Measurements from ENCODE around the gene PCLO.
"Not testable (repeated sequence)": the region's sequence is repeated elsewhere in the genome, so short reads cannot be mapped to it uniquely, and the experiment has no call there.

Gene PCLO

DNA sequence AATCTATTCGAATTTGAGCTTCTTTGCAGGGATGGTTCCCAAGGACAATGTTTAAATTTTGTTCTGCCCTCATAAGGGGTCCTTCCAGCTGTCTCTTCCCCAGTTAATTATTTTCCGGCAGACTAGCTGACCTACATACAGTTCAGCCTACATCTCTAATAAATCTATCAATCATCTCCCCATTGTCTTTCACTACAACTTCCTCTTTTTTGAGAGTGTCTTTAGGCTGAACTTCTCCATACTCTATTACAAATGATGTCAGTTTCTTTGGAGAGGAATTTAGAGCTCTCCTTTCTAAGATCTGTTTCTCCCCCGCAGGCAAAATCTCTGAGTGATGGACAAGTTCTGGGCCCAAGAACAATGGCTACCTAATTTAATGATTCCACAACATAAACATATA lies 122.2 kb downstream of the PCLO start:
- no peak for DNase-seq (ENCODE audit: low read depth in 2 of 2)

DNA sequence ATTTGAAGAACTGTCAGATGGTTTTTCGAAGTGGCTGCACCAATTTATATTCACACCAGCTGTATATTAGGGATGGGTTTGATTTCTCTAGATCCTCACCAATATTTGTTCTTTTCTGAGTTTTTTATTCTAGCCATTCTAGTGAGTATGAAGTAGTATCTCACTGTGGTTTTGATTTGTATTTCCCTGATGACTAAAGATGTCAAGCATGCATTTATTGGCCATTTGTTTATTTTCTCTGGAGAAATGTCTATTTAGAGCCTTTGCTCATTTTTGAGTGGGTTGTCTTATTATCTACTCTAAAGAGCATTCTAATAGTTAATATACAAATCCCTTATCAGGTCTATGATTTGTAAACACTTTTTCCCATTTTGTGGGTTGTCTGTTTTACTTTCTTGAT lies 123.9 kb downstream of the PCLO start:
- no peak for DNase-seq (ENCODE audit: low read depth in 2 of 2)

DNA sequence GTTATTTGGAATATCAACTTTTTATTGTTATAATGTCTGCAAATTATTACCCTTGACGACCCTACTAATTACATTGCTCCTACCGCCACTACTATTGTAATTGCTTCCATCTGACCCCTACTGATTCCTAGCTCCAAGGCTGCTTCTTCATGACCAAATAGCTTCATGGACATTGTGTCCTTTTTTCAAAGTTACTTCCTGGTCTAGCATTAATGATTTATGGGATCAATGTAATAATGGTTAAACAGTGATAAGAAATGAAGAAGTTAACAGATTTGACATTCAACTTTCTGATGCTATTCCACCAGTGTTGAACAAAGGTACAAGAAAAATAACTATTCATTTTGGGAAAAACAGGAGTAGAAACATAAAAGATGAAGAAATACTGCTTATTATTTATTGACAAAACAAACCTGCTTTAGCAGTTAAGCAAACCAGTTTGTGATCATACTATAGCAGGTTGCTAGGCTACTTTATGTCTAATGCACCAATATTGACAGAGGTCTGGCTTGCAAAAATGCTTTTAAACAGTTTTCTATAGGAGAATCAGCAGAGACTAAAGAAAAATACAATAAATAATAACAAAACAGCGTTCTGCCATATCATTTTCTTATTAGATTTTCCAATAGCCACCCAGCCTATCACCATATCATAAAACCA lies 125.8 kb downstream of the PCLO start:
- no peak for DNase-seq (ENCODE audit: low read depth in 2 of 2)

DNA sequence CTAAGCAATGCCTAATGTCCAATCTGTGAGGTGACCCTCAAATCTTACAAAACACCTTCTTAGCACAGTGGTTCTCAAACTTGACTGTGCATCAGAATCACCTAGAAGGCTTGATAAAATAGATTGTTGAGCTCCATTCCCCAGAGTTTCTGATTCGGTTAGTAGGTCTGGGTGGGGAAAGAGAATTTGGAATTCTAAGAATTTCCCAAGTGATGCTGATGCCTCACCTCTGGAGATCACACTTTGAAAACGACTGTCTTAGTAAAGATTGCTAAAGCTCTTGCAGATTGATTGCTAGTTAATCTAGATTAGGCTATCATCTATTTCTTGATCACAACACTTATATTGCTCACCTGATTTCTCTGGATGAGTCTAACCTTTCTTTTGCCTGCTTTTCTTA lies 126.6 kb downstream of the PCLO start:
- DNase-seq (ENCODE audit: low read depth in 2 of 2): no peak

DNA sequence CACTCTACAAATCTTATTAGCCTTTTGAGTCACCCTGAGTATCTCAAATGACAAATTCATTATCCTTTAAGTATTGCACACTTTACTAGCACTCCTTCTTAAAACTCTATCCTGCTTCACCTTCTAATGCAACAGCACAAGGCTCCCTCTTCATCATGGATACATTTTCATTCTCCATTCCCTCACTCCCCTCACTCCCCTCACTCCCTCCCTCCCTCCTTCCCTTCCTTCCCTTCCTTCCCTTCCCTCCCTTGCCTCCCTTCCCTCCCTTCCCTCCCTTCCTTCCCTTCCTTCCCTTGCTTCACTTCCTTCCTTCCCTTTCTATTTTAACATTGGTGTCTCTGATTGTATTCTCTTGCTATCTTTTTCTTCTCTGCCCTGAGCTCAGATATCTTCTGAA lies 130.5 kb downstream of the PCLO start:
- no peak for DNase-seq (ENCODE audit: low read depth in 2 of 2)

DNA sequence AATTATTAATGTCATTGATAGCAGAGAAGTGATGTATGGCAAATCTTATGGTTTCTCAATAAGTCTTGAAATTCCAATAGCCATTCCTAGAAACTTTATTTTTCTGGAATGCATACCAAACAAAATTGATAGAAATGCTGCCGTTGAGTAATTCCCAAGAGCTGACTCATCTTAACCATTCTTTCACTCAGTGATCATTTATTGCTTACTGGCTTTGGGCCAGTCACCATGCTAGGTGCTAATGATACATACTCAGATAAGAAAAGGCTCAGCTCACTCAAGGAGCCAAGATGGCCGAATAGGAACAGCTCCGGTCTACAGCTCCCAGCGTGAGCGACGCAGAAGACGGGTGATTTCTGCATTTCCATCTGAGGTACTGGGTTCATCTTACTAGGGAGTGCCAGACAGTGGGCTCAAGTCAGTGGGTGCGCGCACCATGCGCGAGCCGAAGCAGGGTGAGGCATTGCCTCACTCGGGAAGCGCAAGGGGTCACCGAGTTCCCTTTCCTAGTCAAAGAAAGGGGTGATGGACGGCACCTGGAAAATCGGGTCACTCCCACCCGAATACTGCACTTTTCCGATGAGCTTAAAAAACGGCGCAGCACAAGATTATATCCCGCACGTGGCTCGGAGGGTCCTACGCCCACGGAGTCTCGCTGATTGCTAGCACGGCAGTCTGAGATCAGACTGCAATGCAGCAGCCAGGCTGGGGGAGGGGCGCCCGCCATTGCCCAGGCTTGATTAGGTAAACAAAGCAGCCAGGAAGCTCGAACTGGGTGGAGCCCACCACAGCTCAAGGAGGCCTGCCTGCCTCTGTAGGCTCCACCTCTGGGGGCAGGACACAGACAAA lies 138.6 kb downstream of the PCLO start:
- DNase-seq (ENCODE audit: low read depth in 2 of 2): not testable (repeated sequence)

DNA sequence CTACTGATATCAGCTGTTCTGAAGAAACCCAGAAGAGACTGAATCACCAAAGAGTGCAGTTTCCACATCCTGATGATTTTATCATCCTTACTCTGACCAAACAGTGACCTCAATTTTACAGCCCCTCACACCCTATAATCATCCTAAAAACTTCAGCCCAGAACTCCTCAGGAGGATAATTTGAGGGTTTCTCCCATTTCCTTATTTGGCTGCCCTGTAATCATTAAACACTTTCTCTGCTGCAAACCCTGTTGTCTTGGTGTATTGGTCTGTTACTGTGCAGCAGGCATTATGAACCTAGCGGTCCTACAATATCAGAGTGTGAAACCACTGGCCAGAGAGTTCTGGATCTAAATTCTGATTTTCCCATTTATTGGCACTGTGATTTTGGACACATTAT lies 141.7 kb downstream of the PCLO start:
- DNase-seq (ENCODE audit: low read depth in 2 of 2): no peak

DNA sequence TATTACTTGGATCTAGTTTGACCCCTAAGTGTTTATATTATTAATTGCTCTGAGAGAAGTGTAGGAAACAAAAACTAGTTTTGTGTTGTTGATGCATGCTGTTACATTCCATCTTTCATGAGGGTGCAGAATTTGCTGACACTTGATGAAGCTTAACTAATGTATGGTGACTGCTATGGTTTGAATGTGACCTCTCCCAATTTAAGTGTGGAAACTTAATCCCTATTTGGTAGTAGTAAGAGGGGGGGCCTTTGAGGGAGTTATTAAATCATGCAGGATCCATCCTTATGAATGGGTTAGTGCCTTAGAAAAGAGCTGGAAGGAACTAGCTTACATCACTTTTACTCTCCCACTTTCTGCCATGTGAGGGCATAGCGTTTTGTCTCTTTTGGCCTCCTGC lies 142.5 kb downstream of the PCLO start:
- no peak for DNase-seq (ENCODE audit: low read depth in 2 of 2)

DNA sequence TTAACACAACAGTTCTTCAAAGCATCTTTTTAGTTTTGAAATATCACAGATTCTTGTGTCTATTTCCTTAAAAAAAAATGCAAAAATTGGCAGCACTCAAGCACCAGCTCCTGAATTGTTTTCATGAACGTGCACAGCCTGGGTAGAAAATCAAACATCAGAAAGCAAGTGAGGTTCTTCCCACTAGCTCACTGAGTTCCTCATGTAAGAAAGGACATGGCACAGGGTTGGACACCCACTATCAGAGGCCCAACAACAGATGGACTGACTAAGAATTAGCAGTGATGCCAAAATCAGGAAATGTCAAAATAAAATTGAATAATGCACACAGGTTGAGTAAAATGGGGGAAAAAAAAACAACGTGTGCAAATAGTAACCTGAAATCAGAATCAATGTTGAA lies 146.8 kb downstream of the PCLO start:
- DNase-seq (ENCODE audit: low read depth in 2 of 2): no peak

DNA sequence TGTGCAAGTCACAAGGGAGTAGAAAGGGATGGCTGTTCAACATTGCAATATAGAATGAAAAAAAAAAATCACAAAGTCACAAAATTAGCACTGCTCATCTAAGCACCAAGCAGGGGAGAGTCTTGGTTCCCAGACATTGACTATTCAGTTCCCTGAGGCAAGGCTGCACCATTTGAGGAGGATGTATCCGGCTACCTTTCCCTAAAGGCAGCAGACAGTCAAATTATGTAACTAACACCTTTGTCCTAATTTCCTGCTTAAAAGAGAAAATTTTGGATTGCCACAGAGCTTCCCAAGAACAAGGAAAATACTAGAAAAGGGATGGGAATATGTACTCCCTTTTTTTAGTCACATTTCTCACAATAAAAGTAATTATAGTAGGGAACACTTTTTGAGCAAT lies 148.1 kb downstream of the PCLO start:
- no peak for DNase-seq (ENCODE audit: low read depth in 2 of 2)

DNA sequence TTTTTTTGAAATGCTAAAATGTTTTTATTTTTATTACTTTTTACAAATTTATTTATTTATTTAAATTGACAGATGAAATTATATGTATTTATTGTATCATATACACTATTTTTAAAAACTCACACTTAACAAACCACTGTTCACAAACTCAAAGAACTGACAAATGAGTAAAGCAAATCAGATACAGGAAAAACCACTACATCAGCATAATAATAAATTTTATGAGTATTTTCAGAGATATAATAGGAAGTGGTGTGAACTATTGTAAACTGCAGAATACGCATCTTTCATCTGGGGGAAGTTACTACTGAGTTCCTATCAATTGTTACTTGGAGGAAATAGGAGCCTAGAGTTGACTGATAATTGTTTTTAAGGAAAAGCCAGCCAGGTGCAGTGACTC lies 150.7 kb downstream of the PCLO start:
- no peak for DNase-seq (ENCODE audit: low read depth in 2 of 2)

DNA sequence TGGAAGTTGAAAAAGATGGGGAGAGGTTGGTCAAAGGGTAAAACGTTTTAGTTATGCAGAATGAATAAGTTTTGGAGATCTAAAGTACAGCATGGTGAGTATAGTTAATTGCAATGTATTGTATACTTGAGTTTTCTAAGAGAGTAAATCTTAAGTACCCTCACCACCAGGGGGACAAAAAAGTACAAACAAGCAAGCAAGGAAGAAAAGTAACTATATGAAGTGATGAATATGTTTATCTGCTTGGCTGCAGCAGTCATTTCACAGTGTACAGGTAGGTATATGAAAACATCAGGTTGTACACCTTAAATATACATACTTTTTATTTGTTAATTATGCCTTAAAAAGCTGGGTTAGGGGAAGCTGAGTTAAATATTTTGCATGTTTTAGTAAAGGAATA lies 157.3 kb downstream of the PCLO start:
- DNase-seq (ENCODE audit: low read depth in 2 of 2): no peak

DNA sequence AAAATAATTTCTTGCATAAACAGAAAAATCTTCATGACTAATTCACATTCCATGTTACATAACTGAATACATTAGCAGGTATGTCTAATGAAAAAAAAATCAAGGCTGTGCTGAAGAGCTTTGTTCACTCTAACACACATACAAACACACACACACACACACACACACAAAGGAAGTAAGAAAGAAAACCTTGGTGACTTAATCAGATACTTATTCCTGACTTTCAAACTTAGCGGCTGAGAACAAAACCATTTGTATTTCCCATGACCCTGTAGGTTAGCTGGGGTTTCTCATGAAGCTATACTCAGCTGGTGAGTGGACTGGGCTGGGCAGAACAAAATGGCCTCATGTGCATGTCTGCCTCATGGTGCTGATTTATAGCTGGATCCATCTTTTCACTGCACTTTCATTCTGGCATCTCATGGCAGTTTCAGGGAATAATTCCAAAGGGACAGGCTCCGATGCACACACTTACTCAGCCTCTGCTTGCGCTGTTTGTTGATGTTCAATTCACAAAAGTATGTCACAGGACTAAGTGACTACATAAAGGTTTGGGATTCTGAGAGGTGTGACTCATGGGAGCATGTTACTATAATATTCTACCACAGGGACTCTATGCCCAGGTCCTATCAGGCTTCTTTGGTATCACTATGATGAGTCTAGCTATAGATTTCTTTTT lies 161.2 kb downstream of the PCLO start:
- no peak for DNase-seq (ENCODE audit: low read depth in 2 of 2)

DNA sequence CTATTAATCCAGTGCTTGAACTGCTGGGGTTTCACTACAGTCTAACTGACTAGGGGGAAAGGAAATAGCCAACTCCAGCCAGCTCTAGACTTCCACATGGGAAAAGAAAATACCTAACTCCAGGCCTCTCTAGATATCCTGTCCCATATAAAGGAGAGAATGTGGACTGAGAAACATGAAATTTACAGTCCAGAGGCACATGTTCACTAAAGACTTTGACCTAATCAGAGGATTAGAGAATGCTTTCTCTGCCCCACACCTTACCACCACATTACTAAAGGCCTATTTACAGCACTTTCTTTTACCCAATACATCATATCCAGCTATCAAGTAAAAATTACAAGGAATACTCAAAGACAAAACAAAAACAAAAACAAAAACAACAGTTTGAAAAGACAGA lies 164.2 kb downstream of the PCLO start:
- DNase-seq (ENCODE audit: low read depth in 2 of 2): no peak

DNA sequence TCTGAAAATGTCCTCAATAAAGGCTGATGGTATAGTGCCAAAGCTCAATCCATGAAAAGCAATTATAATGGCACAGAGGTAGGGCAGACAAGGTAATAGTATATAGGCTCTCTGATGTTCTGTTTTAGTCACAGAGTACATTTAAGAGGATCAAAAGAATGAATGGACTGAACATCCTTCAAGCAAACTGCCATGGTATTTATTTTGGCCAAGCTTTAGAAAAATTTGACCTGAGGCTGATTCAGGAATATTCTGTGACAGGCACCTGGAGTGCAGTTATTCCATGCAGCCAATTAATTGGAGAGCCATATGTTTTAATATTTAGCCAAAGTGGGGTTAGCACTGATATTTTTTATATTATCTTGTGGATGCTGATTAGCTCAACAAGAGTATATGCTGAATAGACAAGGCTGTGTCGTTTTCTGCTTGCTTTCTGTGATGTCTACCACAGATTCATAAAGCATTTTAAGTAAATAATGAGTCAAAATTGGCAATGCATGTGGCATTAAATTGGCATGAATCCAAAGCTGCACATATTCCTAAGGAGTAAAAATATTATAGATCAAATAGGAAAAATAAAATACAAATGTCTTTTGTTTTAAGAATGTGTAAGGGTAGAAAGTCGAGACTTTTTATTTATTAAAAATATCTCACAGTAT lies 177.4 kb downstream of the PCLO start:
- no peak for DNase-seq (ENCODE audit: low read depth in 2 of 2)

DNA sequence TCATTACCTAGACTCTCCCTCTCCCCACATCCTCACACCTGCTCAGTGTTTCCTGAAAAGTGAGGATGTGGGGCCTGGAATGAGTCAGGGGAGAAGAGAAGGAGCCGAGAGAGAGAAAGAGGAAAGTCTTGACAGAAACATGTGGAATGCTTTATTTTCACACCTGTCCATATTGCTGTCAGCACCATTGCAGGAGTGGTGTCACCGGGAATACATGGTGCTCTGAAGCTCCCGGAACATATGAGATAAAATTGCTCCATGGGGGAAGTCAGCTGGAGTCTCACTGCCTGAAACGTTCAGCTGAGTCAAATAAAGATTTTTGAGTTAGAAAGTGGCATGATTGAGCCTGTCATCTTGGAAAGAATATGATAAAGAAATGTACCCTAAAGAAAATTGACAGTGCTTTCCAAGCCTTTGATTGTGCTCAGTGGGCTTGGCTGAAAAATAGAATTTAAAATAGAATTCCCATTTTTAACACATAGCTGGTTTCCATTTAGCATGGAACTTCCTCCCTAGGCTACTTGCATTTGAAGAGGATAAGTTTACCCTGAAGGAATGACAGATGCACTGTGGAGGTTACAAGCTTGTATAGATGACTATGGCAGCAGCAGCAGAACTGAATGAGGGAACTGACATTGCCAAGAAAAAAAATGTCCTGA lies 182.4 kb downstream of the PCLO start:
- no peak for DNase-seq (ENCODE audit: low read depth in 2 of 2)

DNA sequence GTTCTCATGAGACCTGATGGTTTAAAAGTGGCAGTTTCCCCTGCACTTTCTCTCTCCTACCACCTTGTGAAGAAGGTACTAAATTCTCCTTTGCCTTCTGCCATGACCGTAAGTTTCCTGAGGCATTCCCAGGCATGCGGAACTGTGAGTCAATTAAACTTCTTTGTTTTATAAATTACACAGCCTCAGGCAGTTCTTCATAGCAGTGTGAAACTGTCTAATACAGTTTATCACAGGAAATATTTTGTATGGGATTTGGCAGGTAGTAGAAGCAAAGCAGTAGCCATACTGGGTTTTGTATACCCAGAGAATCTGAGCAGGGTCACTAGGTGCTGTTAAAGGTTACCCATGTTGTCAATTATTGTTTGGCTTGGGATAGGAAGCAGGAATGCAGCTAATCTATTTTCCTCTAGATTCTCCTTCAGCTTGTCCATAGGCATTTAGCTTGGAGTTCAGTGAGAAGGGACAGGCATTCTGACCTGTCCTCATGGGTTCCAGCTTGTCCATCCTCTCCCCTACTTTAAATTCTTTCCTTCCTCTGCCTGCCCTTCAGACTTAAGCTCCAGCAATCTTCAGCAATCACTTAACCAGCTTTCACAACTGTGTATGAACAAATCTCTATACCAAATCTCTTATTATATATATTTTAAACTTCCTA lies 186.7 kb downstream of the PCLO start:
- DNase-seq (ENCODE audit: low read depth in 2 of 2): no peak

DNA sequence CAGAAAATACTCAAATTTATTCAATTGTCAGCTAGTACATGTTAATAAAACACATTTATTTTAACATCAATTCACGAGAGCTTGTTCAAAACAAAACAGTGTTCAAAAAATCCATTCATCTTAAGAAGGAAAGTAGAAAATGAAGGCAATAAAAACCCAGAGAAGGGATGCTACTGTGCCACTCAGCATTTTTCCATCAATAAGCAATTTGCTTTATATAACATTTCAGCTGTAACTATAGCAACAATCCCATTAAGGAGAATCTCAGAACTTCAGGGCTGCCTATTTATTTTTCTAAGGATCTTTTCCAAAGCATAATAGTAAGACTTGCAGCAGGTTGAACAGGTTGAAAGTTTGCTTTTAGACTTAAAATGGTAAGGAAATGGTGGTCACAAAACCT lies 190.5 kb downstream of the PCLO start:
- no peak for DNase-seq (ENCODE audit: low read depth in 2 of 2)

DNA sequence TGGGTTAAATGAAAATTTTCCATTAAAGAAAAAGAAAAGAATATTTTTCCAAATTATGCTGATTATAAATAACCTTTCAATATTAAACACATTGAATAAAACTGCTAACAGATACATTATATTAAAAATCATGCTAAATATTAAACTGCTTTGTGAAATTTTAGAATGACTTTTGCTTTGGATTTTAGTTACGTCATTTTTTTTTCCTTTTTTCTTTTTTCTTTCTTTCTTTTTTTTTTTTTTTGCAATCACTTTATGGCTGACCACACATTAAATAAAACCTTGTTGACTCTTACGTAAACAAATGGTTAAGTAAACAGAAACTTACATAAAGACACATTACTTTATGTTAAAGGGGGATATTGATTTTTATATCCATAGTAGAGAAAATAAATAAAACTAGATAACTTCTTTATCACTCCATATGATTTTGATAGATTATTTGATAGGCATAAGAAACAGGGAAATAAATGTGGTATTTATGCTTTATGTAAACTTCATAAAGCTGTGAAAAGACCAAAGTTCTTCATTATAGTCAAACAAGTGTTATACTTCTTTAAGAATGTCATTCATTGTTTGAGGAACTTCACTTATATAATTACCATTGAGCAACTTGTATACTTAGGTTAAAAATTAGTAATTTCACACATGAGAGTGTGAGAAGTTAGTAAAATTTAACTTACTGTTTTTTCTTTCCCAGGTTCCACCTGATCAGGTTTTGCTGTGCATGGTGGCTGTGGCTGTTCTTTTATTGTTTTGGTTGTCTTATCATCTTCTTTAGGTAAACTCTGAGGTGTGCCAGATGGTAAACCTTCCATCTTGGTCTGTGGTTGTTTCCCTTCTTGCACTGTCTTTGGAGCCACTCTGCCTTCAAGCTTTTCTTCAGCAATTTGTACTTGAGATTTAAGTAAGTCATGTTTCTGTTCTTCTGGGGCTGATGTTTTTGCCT lies 197.3 kb downstream of the PCLO start:
- no peak for DNase-seq (ENCODE audit: low read depth in 2 of 2)
